HepG2 (cell line): Measurements from ENCODE around the gene IFIT5. TPM values are rescaled to one million over a fixed set of nuclear protein-coding genes. Genes with fewer than 3 reads are reported as not detected.

ENCODE experiments used
- DNMT3B ChIP-seq: conservative IDR thresholded peaks from 2 replicates; pipeline ENCODE4 v1.6.1; 2016; ENCODE audit warnings: missing biosample characterization, control low read depth
- HMGXB4 ChIP-seq, 2 experiments: sonication (generic) in 1 of 2; formaldehyde crosslinking in 1 of 2; IDR thresholded peaks; 2 replicates each; pipeline versions ENCODE4 v1.4.0 to v1.6.1; 2018 to 2020; ENCODE audit warnings: missing genetic modification reagents in 2 of 2, borderline replicate concordance in 1 of 2, low read depth in 1 of 2, mild to moderate bottlenecking in 1 of 2, missing biosample characterization in 1 of 2
- KLF16 ChIP-seq, 2 experiments: sonication (generic) in 1 of 2; formaldehyde crosslinking in 1 of 2; IDR thresholded peaks; 2 replicates each; pipeline versions ENCODE4 v1.6.1 to v1.8.0; 2016 to 2023; ENCODE audit warnings: missing genetic modification reagents in 2 of 2, missing compliant biosample characterization in 1 of 2
- MZF1 ChIP-seq: sonication (generic); formaldehyde crosslinking; IDR thresholded peaks from 2 replicates; pipeline ENCODE4 v1.8.1; 2023; ENCODE audit warnings: mild to moderate bottlenecking, missing genetic modification reagents, borderline replicate concordance
- NCOA2 ChIP-seq: sonication (generic); formaldehyde crosslinking; IDR thresholded peaks from 2 replicates; pipeline ENCODE4 v1.8.0; 2022; ENCODE audit warnings: inconsistent platforms
- PLRG1 ChIP-seq: fragments of 450-650 bp; conservative IDR thresholded peaks from 2 replicates; pipeline ENCODE4 v1.6.1; 2016
- RBFOX2 ChIP-seq: fragments of 200-400 bp; formaldehyde crosslinking; IDR thresholded peaks from 2 replicates; pipeline ENCODE4 v1.6.1; 2017; ENCODE audit warnings: low read depth, mild to moderate bottlenecking, low read length
- TBX3 ChIP-seq: fragments of 450-650 bp; IDR thresholded peaks from 2 replicates; pipeline ENCODE4 v1.6.1; 2017; ENCODE audit warnings: antibody characterized with exemption, mild to moderate bottlenecking, inconsistent platforms, borderline replicate concordance
- ZFP36L1 ChIP-seq: sonication (generic); formaldehyde crosslinking; IDR thresholded peaks from 2 replicates; pipeline ENCODE4 v1.8.0; 2022; ENCODE audit warnings: mild to moderate bottlenecking, missing genetic modification reagents, moderate library complexity
- ZFYVE20 ChIP-seq: sonication (generic); formaldehyde crosslinking; IDR thresholded peaks from 2 replicates; pipeline ENCODE4 v1.8.0; 2023; ENCODE audit warnings: low read depth, mild to moderate bottlenecking, moderate library complexity, missing genetic modification reagents, borderline replicate concordance
- ZKSCAN8 ChIP-seq: IDR thresholded peaks from 2 replicates; pipeline ENCODE4 v1.6.1; 2016; ENCODE audit warnings: borderline replicate concordance, missing genetic modification reagents, missing compliant biosample characterization
- ZNF44 ChIP-seq: sonication (generic); formaldehyde crosslinking; IDR thresholded peaks from 2 replicates; pipeline ENCODE4 v1.5.1; 2020; ENCODE audit warnings: mild to moderate bottlenecking, missing genetic modification reagents
- ZNF501 ChIP-seq: sonication (generic); formaldehyde crosslinking; IDR thresholded peaks from 2 replicates; pipeline ENCODE4 v1.5.1; 2020; ENCODE audit warnings: mild to moderate bottlenecking, moderate library complexity, missing genetic modification reagents
- ZNF547 ChIP-seq: sonication (generic); formaldehyde crosslinking; IDR thresholded peaks from 2 replicates; pipeline ENCODE4 v1.5.1; 2020; ENCODE audit warnings: mild to moderate bottlenecking, missing genetic modification reagents
- ZNF816 ChIP-seq: sonication (generic); formaldehyde crosslinking; IDR thresholded peaks from 2 replicates; pipeline ENCODE4 v1.8.0; 2022; ENCODE audit warnings: missing genetic modification reagents, mild to moderate bottlenecking, borderline replicate concordance
- polyA plus RNA-seq, 8 experiments: library from polyadenylated mRNA; depleted of rRNA in 3 of 8; stranded (reverse) in 7 of 8; unstranded in 1 of 8; fragments of >200 nt; fragmentation: Illumina TruSeq in 4 of 8; extraction: Trizol in 4 of 8; gene quantifications; 2 replicates each; pipeline versions ENCODE4 v1.2.1 to v1.2.3, GENCODE V29; 2011 to 2016; ENCODE audit warnings: low read depth in 4 of 8, missing spikeins in 1 of 8, mixed read lengths in 1 of 8; ENCODE audit not compliant: insufficient read depth in 1 of 8
- total RNA-seq, 5 experiments: library from RNA; depleted of rRNA; stranded (reverse); fragments of >200 nt; fragmentation: Illumina TruSeq; extraction: Trizol; gene quantifications; 2 replicates each; pipeline ENCODE4 v1.2.3, GENCODE V29; 2016; ENCODE audit warnings: low read depth in 1 of 5
- TF ChIP-seq, protein P1 (sequence below): IDR thresholded peaks from 2 replicates; pipeline ENCODE4 v1.6.1; 2016; ENCODE audit warnings: low read depth, missing genetic modification reagents, missing compliant biosample characterization
- TF ChIP-seq, protein P2 (sequence below): sonication (generic); formaldehyde crosslinking; conservative IDR thresholded peaks from 2 replicates; pipeline ENCODE4 v1.8.0; 2022; ENCODE audit warnings: mild to moderate bottlenecking, moderate library complexity, missing genetic modification reagents
- TF ChIP-seq, protein P3 (sequence below): sonication (generic); formaldehyde crosslinking; IDR thresholded peaks from 2 replicates; pipeline ENCODE4 v1.4.0; 2020; ENCODE audit warnings: missing genetic modification reagents

Gene IFIT5
- total and polyA plus RNA-seq, 2 of the 13 experiments (the other 11 are each of a cell fraction or from before 2014, with no cell fraction given): 2.2 to 8.3 TPM

DNA sequence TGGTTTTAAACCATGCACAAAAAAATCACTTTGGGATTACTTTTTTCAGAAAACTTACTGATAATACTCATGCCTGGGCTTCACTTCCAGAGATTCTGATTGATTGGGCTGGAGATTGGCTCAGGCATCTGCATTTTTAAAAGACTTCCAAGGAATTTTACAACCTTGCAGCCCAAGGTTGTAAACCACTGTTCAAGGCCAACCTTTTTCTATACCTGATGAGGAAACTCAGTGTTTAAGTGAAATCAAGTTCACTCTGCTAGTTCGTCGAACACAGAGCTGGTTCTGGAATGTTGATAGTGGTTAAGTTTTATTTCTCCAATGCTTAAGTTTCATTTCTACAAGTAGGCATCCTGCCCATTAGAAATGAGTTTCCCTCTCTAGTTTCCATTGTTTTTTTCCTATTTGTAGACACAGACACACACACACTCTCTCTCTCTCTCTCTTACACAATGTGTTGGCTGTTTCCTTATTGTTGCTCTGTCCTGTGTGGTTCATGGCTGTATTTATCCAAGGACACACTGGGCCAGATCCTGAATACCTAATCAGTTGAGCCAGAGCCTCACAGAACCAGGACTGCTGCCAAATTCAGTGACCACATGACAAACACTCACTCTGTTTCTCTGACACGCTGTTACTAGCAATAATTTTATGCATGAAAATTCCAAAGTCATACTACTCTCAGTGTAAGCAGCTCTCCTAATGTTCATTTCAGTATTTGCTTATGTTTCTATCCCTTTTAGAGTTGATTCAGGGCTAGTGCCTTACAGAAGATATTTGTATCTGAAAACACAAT lies 40.3 kb upstream of the IFIT5 start (continued):
- TF ChIP-seq, protein P1, sequence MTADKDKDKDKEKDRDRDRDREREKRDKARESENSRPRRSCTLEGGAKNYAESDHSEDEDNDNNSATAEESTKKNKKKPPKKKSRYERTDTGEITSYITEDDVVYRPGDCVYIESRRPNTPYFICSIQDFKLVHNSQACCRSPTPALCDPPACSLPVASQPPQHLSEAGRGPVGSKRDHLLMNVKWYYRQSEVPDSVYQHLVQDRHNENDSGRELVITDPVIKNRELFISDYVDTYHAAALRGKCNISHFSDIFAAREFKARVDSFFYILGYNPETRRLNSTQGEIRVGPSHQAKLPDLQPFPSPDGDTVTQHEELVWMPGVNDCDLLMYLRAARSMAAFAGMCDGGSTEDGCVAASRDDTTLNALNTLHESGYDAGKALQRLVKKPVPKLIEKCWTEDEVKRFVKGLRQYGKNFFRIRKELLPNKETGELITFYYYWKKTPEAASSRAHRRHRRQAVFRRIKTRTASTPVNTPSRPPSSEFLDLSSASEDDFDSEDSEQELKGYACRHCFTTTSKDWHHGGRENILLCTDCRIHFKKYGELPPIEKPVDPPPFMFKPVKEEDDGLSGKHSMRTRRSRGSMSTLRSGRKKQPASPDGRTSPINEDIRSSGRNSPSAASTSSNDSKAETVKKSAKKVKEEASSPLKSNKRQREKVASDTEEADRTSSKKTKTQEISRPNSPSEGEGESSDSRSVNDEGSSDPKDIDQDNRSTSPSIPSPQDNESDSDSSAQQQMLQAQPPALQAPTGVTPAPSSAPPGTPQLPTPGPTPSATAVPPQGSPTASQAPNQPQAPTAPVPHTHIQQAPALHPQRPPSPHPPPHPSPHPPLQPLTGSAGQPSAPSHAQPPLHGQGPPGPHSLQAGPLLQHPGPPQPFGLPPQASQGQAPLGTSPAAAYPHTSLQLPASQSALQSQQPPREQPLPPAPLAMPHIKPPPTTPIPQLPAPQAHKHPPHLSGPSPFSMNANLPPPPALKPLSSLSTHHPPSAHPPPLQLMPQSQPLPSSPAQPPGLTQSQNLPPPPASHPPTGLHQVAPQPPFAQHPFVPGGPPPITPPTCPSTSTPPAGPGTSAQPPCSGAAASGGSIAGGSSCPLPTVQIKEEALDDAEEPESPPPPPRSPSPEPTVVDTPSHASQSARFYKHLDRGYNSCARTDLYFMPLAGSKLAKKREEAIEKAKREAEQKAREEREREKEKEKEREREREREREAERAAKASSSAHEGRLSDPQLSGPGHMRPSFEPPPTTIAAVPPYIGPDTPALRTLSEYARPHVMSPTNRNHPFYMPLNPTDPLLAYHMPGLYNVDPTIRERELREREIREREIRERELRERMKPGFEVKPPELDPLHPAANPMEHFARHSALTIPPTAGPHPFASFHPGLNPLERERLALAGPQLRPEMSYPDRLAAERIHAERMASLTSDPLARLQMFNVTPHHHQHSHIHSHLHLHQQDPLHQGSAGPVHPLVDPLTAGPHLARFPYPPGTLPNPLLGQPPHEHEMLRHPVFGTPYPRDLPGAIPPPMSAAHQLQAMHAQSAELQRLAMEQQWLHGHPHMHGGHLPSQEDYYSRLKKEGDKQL (CRISPR knock-in tag): peak; percentile 76; the same call in 1 of the 2 replicates
- TF ChIP-seq ZNF816 (no peak), TBX3 (peak; percentile 41; the same call in 1 of the 2 replicates), DNMT3B (CRISPR knock-in tag) (peak; percentile 65; the same call in 1 of the 2 replicates), NCOA2 (CRISPR knock-in tag) (peak; percentile 86), ZFP36L1 (CRISPR knock-in tag) (no peak; the same call in 1 of the 2 replicates), PLRG1 (no peak), RBFOX2 (no peak), ZNF547 (CRISPR knock-in tag) (no peak), ZNF501 (CRISPR knock-in tag) (no peak), ZNF44 (CRISPR knock-in tag) (no peak), MZF1 (no peak), KLF16 (CRISPR knock-in tag; IDR thresholded peaks at IDR 0.05) (peak in 1 of 2 experiments; percentile 52; a peak in 1 of 4 replicates), HMGXB4 (CRISPR knock-in tag; IDR thresholded peaks at IDR 0.05; ENCODE audit: borderline replicate concordance in 1 of 2, low read depth in 1 of 2) (0 out of 4 replicates have a peak, but pooled peaks of 1 of the 2 experiments have one; percentile 38), ZFYVE20 (CRISPR knock-in tag) (no peak), ZKSCAN8 (CRISPR knock-in tag) (no peak; the same call in 1 of the 2 replicates)
- TF ChIP-seq, protein P2, sequence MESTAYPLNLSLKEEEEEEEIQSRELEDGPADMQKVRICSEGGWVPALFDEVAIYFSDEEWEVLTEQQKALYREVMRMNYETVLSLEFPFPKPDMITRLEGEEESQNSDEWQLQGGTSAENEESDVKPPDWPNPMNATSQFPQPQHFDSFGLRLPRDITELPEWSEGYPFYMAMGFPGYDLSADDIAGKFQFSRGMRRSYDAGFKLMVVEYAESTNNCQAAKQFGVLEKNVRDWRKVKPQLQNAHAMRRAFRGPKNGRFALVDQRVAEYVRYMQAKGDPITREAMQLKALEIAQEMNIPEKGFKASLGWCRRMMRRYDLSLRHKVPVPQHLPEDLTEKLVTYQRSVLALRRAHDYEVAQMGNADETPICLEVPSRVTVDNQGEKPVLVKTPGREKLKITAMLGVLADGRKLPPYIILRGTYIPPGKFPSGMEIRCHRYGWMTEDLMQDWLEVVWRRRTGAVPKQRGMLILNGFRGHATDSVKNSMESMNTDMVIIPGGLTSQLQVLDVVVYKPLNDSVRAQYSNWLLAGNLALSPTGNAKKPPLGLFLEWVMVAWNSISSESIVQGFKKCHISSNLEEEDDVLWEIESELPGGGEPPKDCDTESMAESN (CRISPR knock-in tag): no peak
- TF ChIP-seq, protein P3, sequence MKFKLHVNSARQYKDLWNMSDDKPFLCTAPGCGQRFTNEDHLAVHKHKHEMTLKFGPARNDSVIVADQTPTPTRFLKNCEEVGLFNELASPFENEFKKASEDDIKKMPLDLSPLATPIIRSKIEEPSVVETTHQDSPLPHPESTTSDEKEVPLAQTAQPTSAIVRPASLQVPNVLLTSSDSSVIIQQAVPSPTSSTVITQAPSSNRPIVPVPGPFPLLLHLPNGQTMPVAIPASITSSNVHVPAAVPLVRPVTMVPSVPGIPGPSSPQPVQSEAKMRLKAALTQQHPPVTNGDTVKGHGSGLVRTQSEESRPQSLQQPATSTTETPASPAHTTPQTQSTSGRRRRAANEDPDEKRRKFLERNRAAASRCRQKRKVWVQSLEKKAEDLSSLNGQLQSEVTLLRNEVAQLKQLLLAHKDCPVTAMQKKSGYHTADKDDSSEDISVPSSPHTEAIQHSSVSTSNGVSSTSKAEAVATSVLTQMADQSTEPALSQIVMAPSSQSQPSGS (CRISPR knock-in tag): peak; percentile 75
